ENCODE data around the gene EIPR1. TPM values are rescaled to one million over a fixed set of nuclear protein-coding genes. Genes with fewer than 3 reads are reported as not detected.

Gene EIPR1
- total RNA-seq, 1 experiment from 2014 or later = 22.8 TPM

DNA sequence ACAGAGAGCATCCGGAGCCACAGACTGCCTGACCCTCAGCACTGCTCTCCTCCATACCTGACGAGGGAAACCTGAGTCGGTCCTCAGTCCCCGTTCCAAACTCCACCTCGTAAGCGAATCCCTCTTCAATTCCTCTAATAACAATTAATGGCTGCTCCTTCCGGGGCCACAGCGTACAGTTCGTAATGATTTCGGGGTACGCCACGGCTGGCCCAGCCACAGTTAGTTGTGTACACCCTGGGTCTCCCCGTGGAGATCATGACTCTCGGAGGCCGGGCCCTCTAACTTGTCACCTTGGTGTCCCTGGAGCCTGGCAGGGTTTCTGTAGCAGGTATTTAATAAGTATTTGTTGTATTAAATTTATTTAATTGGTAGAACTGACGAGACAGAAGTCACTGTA lies 121.5 kb downstream of the EIPR1 start (continued):
- TF ChIP-seq, protein P1, sequence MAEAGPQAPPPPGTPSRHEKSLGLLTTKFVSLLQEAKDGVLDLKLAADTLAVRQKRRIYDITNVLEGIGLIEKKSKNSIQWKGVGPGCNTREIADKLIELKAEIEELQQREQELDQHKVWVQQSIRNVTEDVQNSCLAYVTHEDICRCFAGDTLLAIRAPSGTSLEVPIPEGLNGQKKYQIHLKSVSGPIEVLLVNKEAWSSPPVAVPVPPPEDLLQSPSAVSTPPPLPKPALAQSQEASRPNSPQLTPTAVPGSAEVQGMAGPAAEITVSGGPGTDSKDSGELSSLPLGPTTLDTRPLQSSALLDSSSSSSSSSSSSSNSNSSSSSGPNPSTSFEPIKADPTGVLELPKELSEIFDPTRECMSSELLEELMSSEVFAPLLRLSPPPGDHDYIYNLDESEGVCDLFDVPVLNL (CRISPR knock-in tag; IDR thresholded peaks at IDR 0.05; ENCODE audit: borderline replicate concordance, low read depth) = no peak
- TF ChIP-seq, protein P2, sequence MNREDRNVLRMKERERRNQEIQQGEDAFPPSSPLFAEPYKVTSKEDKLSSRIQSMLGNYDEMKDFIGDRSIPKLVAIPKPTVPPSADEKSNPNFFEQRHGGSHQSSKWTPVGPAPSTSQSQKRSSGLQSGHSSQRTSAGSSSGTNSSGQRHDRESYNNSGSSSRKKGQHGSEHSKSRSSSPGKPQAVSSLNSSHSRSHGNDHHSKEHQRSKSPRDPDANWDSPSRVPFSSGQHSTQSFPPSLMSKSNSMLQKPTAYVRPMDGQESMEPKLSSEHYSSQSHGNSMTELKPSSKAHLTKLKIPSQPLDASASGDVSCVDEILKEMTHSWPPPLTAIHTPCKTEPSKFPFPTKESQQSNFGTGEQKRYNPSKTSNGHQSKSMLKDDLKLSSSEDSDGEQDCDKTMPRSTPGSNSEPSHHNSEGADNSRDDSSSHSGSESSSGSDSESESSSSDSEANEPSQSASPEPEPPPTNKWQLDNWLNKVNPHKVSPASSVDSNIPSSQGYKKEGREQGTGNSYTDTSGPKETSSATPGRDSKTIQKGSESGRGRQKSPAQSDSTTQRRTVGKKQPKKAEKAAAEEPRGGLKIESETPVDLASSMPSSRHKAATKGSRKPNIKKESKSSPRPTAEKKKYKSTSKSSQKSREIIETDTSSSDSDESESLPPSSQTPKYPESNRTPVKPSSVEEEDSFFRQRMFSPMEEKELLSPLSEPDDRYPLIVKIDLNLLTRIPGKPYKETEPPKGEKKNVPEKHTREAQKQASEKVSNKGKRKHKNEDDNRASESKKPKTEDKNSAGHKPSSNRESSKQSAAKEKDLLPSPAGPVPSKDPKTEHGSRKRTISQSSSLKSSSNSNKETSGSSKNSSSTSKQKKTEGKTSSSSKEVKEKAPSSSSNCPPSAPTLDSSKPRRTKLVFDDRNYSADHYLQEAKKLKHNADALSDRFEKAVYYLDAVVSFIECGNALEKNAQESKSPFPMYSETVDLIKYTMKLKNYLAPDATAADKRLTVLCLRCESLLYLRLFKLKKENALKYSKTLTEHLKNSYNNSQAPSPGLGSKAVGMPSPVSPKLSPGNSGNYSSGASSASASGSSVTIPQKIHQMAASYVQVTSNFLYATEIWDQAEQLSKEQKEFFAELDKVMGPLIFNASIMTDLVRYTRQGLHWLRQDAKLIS (CRISPR knock-in tag; IDR thresholded peaks at IDR 0.05; ENCODE audit: borderline replicate concordance) = no peak
- TF ChIP-seq CREM (CRISPR knock-in tag; IDR thresholded peaks at IDR 0.05) = no peak
- TF ChIP-seq, protein P3, sequence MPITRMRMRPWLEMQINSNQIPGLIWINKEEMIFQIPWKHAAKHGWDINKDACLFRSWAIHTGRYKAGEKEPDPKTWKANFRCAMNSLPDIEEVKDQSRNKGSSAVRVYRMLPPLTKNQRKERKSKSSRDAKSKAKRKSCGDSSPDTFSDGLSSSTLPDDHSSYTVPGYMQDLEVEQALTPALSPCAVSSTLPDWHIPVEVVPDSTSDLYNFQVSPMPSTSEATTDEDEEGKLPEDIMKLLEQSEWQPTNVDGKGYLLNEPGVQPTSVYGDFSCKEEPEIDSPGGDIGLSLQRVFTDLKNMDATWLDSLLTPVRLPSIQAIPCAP (CRISPR knock-in tag; IDR thresholded peaks at IDR 0.05) = no peak
- TF ChIP-seq GRHL2 (CRISPR knock-in tag; IDR thresholded peaks at IDR 0.05; ENCODE audit: insufficient replicate concordance, severe bottlenecking) = no peak
- TF ChIP-seq, protein P4, sequence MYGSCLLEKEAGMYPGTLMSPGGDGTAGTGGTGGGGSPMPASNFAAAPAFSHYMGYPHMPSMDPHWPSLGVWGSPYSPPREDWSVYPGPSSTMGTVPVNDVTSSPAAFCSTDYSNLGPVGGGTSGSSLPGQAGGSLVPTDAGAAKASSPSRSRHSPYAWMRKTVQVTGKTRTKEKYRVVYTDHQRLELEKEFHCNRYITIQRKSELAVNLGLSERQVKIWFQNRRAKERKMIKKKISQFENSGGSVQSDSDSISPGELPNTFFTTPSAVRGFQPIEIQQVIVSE (CRISPR knock-in tag; IDR thresholded peaks at IDR 0.05; ENCODE audit: borderline replicate concordance) = no peak

DNA sequence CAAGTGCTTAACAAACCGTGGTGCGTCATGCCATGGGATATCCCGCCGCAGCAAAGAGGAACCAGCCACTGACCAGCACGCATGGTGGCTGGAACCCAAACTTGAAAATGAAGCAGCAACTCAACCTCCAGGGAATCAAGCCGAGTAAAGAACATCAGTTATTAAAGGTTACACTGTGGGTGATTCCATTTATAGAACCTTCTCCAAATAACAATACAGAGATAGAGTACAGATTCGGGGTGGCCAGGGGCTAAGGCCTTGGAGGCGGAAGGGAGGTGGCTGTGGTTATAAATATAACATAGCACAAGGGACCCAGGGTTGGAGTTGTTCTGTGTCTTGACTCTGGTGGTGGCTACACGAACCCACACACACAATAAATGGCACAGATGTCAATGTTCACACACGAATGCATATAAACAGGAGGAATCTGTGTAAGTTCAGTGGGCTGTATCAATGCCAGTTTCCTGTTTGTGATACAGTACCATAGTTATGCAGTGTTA lies 123.1 kb downstream of the EIPR1 start:
- Mint-ChIP-seq H3K4me1 (peaks cover 14% of the 10 kb centered on the region), H3K9me3 (peaks cover 21% of the 10 kb centered on the region), H3K27ac (no peak overlapping the region), H3K4me3 (no peak overlapping the region), H3K36me3 (peaks cover 23% of the 10 kb centered on the region), H3K27me3 (ENCODE audit: low read depth) (peaks cover 4% of the 10 kb centered on the region; the same call in 1 of the 2 replicates)
- CTCF ChIA-PET = no interaction called here
- POLR2A ChIA-PET = no interaction called here
- DNase-seq (ENCODE audit: low spot score) (no peak), ATAC-seq (no peak)
- TF ChIP-seq CREM (CRISPR knock-in tag; IDR thresholded peaks at IDR 0.05) = no peak
- TF ChIP-seq CREB1 (CRISPR knock-in tag; IDR thresholded peaks at IDR 0.05) = no peak
- no peak for TF ChIP-seq SP1 (CRISPR knock-in tag; conservative IDR thresholded peaks at IDR 0.05)

DNA sequence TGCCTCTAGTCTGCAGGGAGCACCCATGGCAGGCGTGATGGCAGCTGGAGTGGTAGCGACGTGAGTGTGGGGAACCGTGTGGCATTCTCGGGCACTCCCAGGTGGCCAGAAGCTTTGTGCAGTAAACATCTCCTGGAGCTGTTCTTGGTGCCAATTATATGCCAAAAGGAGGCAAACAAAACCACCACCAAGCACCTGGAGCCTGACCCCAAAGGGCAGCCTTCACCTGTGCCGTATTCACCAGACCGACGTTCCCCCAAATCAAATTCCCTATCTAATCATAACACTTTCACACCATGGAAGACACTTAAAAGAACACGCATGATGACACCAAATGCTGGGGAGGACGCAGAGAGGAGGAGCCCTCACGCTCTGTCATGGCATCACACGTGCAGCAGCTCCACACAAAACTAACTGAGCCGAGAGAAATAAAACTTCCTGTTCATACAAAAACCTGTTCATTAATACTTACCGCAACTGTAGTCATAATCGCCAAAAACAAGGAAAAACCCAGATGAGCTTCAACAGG lies 123.6 kb downstream of the EIPR1 start:
- DNase-seq (ENCODE audit: low spot score) (no peak), ATAC-seq (no peak)
- Mint-ChIP-seq H3K4me3 (no peak overlapping the region), H3K27me3 (ENCODE audit: low read depth) (peaks cover 4% of the 10 kb centered on the region; the same call in 1 of the 2 replicates), H3K36me3 (peaks cover 28% of the 10 kb centered on the region), H3K9me3 (peaks cover 26% of the 10 kb centered on the region), H3K27ac (no peak overlapping the region), H3K4me1 (peaks cover 14% of the 10 kb centered on the region)
- POLR2A ChIA-PET = no interaction called here
- CTCF ChIA-PET = interaction anchor here (0.5 to 0.6 kb wide), 2 partner anchors 30 to 88 kb away, joined by 3 to 4 read pairs; no protein-coding TSS in a partner anchor
- TF ChIP-seq KAT7 (CRISPR knock-in tag; IDR thresholded peaks at IDR 0.05; ENCODE audit: borderline replicate concordance) = no peak
- TF ChIP-seq, protein P5, sequence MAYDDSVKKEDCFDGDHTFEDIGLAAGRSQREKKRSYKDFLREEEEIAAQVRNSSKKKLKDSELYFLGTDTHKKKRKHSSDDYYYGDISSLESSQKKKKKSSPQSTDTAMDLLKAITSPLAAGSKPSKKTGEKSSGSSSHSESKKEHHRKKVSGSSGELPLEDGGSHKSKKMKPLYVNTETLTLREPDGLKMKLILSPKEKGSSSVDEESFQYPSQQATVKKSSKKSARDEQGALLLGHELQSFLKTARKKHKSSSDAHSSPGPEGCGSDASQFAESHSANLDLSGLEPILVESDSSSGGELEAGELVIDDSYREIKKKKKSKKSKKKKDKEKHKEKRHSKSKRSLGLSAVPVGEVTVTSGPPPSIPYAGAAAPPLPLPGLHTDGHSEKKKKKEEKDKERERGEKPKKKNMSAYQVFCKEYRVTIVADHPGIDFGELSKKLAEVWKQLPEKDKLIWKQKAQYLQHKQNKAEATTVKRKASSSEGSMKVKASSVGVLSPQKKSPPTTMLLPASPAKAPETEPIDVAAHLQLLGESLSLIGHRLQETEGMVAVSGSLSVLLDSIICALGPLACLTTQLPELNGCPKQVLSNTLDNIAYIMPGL (CRISPR knock-in tag; IDR thresholded peaks at IDR 0.05) = no peak
- TF ChIP-seq, protein P6, sequence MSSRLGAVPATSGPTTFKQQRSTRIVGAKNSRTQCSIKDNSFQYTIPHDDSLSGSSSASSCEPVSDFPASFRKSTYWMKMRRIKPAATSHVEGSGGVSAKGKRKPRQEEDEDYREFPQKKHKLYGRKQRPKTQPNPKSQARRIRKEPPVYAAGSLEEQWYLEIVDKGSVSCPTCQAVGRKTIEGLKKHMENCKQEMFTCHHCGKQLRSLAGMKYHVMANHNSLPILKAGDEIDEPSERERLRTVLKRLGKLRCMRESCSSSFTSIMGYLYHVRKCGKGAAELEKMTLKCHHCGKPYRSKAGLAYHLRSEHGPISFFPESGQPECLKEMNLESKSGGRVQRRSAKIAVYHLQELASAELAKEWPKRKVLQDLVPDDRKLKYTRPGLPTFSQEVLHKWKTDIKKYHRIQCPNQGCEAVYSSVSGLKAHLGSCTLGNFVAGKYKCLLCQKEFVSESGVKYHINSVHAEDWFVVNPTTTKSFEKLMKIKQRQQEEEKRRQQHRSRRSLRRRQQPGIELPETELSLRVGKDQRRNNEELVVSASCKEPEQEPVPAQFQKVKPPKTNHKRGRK (CRISPR knock-in tag; IDR thresholded peaks at IDR 0.05; ENCODE audit: borderline replicate concordance) = no peak
- TF ChIP-seq RORB (CRISPR knock-in tag; IDR thresholded peaks at IDR 0.05) = no peak
- no peak for TF ChIP-seq FOXJ3 (CRISPR knock-in tag; IDR thresholded peaks at IDR 0.05; ENCODE audit: borderline replicate concordance)
- TF ChIP-seq RELA (CRISPR knock-in tag; IDR thresholded peaks at IDR 0.05; ENCODE audit: borderline replicate concordance) = no peak
- TF ChIP-seq, protein P7, sequence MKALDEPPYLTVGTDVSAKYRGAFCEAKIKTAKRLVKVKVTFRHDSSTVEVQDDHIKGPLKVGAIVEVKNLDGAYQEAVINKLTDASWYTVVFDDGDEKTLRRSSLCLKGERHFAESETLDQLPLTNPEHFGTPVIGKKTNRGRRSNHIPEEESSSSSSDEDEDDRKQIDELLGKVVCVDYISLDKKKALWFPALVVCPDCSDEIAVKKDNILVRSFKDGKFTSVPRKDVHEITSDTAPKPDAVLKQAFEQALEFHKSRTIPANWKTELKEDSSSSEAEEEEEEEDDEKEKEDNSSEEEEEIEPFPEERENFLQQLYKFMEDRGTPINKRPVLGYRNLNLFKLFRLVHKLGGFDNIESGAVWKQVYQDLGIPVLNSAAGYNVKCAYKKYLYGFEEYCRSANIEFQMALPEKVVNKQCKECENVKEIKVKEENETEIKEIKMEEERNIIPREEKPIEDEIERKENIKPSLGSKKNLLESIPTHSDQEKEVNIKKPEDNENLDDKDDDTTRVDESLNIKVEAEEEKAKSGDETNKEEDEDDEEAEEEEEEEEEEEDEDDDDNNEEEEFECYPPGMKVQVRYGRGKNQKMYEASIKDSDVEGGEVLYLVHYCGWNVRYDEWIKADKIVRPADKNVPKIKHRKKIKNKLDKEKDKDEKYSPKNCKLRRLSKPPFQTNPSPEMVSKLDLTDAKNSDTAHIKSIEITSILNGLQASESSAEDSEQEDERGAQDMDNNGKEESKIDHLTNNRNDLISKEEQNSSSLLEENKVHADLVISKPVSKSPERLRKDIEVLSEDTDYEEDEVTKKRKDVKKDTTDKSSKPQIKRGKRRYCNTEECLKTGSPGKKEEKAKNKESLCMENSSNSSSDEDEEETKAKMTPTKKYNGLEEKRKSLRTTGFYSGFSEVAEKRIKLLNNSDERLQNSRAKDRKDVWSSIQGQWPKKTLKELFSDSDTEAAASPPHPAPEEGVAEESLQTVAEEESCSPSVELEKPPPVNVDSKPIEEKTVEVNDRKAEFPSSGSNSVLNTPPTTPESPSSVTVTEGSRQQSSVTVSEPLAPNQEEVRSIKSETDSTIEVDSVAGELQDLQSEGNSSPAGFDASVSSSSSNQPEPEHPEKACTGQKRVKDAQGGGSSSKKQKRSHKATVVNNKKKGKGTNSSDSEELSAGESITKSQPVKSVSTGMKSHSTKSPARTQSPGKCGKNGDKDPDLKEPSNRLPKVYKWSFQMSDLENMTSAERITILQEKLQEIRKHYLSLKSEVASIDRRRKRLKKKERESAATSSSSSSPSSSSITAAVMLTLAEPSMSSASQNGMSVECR (CRISPR knock-in tag; IDR thresholded peaks at IDR 0.05; ENCODE audit: borderline replicate concordance) = no peak
- TF ChIP-seq NFATC4 (CRISPR knock-in tag; IDR thresholded peaks at IDR 0.05) = no peak
- TF ChIP-seq, protein P3 (CRISPR knock-in tag; IDR thresholded peaks at IDR 0.05) = no peak
